ENCODE measurements around the gene KCMF1. TPM values are rescaled to one million over a fixed set of nuclear protein-coding genes. Genes with fewer than 3 reads are reported as not detected.

Gene KCMF1
- total and polyA plus RNA-seq, 2 of the 13 experiments (the other 11 are each of a cell fraction or from before 2014, with no cell fraction given) = 62.1 to 116 TPM

- TF ChIP-seq ETS1 (CRISPR knock-in tag; IDR thresholded peaks at IDR 0.05) (no peak), ZNF749 (CRISPR knock-in tag; IDR thresholded peaks at IDR 0.05; ENCODE audit: borderline replicate concordance) (0 out of 2 replicates have a peak, but pooled peaks have one; percentile 56), HNF1B (CRISPR knock-in tag; IDR thresholded peaks at IDR 0.05) (peak; percentile 87), ZNF430 (CRISPR knock-in tag; IDR thresholded peaks at IDR 0.05) (peak; percentile 92; the same call in 1 of the 2 replicates), WIZ (CRISPR knock-in tag; IDR thresholded peaks at IDR 0.05) (no peak), RFX5 (IDR thresholded peaks at IDR 0.05; ENCODE audit: low read depth, low read length) (0 out of 2 replicates have a peak, but pooled peaks have one; percentile 24), JUN (CRISPR knock-in tag; IDR thresholded peaks at IDR 0.05) (peak; percentile 92), ISX (CRISPR knock-in tag; conservative IDR thresholded peaks at IDR 0.05) (no peak), NR3C1 (CRISPR knock-in tag; IDR thresholded peaks at IDR 0.05) (no peak), KDM1A (CRISPR knock-in tag; IDR thresholded peaks at IDR 0.05) (peak; percentile 65; the same call in 1 of the 2 replicates), ZNF282 (IDR thresholded peaks at IDR 0.05; ENCODE audit: partially characterized antibody) (no peak), TFE3 (CRISPR knock-in tag; IDR thresholded peaks at IDR 0.05) (no peak; the same call in 1 of the 2 replicates), FOXC1 (CRISPR knock-in tag; IDR thresholded peaks at IDR 0.05; ENCODE audit: borderline replicate concordance) (0 out of 2 replicates have a peak, but pooled peaks have one; percentile 59), ZNF564 (CRISPR knock-in tag; IDR thresholded peaks at IDR 0.05) (no peak), KLF9 (CRISPR knock-in tag; IDR thresholded peaks at IDR 0.05; ENCODE audit: low read depth) (peak; percentile 62; the same call in 1 of the 2 replicates), KDM3A (CRISPR knock-in tag; IDR thresholded peaks at IDR 0.05; ENCODE audit: low read depth) (no peak; the same call in 1 of the 2 replicates)
- TF ChIP-seq, protein P1, sequence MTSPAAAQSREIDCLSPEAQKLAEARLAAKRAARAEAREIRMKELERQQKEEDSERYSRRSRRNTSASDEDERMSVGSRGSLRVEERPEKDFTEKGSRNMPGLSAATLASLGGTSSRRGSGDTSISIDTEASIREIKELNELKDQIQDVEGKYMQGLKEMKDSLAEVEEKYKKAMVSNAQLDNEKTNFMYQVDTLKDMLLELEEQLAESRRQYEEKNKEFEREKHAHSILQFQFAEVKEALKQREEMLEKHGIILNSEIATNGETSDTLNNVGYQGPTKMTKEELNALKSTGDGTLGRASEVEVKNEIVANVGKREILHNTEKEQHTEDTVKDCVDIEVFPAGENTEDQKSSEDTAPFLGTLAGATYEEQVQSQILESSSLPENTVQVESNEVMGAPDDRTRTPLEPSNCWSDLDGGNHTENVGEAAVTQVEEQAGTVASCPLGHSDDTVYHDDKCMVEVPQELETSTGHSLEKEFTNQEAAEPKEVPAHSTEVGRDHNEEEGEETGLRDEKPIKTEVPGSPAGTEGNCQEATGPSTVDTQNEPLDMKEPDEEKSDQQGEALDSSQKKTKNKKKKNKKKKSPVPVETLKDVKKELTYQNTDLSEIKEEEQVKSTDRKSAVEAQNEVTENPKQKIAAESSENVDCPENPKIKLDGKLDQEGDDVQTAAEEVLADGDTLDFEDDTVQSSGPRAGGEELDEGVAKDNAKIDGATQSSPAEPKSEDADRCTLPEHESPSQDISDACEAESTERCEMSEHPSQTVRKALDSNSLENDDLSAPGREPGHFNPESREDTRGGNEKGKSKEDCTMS (CRISPR knock-in tag; conservative IDR thresholded peaks at IDR 0.05) = no peak
- TF ChIP-seq, protein P2, sequence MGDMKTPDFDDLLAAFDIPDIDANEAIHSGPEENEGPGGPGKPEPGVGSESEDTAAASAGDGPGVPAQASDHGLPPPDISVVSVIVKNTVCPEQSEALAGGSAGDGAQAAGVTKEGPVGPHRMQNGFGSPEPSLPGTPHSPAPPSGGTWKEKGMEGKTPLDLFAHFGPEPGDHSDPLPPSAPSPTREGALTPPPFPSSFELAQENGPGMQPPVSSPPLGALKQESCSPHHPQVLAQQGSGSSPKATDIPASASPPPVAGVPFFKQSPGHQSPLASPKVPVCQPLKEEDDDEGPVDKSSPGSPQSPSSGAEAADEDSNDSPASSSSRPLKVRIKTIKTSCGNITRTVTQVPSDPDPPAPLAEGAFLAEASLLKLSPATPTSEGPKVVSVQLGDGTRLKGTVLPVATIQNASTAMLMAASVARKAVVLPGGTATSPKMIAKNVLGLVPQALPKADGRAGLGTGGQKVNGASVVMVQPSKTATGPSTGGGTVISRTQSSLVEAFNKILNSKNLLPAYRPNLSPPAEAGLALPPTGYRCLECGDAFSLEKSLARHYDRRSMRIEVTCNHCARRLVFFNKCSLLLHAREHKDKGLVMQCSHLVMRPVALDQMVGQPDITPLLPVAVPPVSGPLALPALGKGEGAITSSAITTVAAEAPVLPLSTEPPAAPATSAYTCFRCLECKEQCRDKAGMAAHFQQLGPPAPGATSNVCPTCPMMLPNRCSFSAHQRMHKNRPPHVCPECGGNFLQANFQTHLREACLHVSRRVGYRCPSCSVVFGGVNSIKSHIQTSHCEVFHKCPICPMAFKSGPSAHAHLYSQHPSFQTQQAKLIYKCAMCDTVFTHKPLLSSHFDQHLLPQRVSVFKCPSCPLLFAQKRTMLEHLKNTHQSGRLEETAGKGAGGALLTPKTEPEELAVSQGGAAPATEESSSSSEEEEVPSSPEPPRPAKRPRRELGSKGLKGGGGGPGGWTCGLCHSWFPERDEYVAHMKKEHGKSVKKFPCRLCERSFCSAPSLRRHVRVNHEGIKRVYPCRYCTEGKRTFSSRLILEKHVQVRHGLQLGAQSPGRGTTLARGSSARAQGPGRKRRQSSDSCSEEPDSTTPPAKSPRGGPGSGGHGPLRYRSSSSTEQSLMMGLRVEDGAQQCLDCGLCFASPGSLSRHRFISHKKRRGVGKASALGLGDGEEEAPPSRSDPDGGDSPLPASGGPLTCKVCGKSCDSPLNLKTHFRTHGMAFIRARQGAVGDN (CRISPR knock-in tag; IDR thresholded peaks at IDR 0.05) = peak; percentile 99
Observed at GRCh38 chr2:84946204-84947009, 24.6 kb upstream of the KCMF1 start (continued).
